Measurements from ENCODE around the gene GUCD1. TPM values are rescaled to one million over a fixed set of nuclear protein-coding genes. Genes with fewer than 3 reads are reported as not detected.

GUCD1 gene
- total and polyA plus RNA-seq, 5 experiments from 2014 or later, result 27.8 to 69.2 (median 42.6) TPM

DNA sequence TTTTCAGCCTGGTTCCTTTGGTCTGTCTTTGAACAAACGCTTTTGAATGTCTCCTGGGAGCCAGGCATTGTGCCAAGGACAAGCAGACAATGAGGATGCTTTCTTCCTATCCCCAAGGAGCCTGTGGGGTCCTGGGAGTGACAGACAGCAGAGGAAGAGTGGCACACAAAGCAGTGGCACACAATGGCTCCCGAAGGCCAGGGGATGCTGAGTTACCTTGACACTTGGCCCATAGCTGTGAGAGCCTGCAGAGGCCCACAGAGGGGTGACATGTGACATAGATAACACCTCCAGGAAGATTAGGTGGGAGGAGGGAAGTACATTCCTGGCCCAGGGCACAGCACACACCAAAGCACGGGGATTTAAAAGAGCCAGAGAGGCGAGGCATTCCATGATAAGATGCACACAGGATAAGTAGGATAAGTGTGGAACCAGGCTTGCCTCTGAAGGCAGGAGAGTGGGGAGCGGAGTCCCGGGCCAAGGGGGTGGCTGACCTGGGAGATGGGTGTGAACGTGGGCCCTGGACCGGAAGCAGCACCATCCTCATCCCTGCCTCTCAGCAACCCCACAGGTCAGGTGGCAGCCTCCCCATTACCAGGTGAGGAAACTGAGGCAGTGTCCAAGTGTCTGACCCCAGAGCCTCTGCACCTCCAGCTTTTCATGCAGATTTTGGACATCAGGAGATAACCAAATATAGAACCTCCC is 53.5 kb downstream of the GUCD1 start:
- POLR2A ChIA-PET, result no interaction called here
- DNase-seq (no peak), ATAC-seq (no peak)
- H3K4me1 Mint-ChIP-seq, result peaks cover 17 to 37% (median 30%) of the 10 kb centered on the region in 4 donors
- H3K27me3 Mint-ChIP-seq, result peaks cover 0 to 5% (median 3%) of the 10 kb centered on the region in 5 donors
- H3K36me3 Mint-ChIP-seq, result no peaks in the 10 kb centered on the region
- H3K27ac Mint-ChIP-seq, result peak overlapping the region in 2 of 10 donors; percentile 53 to 68
- no peaks in the 10 kb centered on the region for H3K9me3 Mint-ChIP-seq
- no peak overlapping the region for H3K4me3 Mint-ChIP-seq

DNA sequence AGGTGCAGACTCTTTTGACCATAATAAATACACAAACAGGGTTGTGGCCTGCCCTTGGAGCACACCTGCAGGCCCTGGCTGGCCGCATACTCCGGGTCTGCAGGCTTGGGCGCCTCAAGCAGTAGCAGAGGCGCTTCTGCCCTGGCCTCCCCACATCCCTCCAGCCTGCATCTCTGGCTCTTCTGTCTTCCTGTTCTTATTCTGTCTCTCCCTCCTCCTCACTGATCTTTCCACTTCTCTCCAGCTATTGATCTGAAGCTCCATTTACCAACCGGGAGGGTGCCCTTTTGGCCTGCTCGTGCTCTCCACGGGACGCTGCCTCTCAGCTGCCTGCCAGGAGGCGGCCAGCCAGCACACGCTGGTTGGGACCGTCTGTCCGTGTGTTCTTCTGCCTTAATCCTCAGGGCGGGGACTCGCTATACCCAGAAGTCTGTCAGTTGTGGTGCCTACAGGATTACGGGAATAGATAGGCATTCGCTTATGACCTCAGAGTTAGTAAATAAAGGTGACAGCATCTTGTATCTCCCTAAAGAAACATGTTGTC is 54.6 kb downstream of the GUCD1 start:
- POLR2A ChIA-PET, result no interaction called here
- no peak for ATAC-seq
- no peaks in the 10 kb centered on the region for H3K9me3 Mint-ChIP-seq
- H3K27me3 Mint-ChIP-seq, result peaks cover 3 to 12% (median 12%) of the 10 kb centered on the region in 5 donors
- peaks cover 17 to 39% (median 29%) of the 10 kb centered on the region in 4 donors for H3K4me1 Mint-ChIP-seq
- H3K4me3 Mint-ChIP-seq, result no peak overlapping the region
- no peaks in the 10 kb centered on the region for H3K36me3 Mint-ChIP-seq
- peak overlapping the region in 1 of 10 donors; percentile 27 for H3K27ac Mint-ChIP-seq
- DNase-seq, result no peak

GRCh38 chr22:24499706-24500276 is 55.1 kb downstream of the GUCD1 start:
- Mint-ChIP-seq H3K4me1 (peaks cover 17 to 39% (median 29%) of the 10 kb centered on the region in 4 donors), H3K27ac (peak overlapping the region in 1 of 10 donors; percentile 73), H3K9me3 (no peaks in the 10 kb centered on the region), H3K36me3 (no peaks in the 10 kb centered on the region), H3K4me3 (no peak overlapping the region), H3K27me3 (peaks cover 3 to 18% (median 13%) of the 10 kb centered on the region in 5 donors)
- DNase-seq (no peak), ATAC-seq (no peak)
- POLR2A ChIA-PET, result no interaction called here

DNA sequence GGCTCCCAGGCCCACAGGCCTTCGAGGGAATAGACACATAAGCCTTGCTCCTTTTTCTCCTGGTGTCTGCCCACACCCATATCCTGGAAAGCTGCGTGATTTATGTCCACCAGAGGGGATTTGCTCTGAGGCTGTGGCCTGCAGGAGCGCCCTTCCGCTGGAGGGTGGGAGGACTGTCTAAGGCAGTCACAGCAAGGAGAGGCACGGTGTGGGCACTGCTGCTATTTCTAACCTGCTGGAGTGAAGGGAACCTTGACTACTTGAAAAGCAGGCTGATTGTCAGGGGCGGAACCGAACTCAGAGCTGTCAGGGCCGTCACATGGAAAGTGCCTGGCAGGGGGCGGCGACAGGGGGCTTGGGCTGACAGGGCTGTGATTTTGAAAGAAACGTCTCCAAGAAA is 56.1 kb downstream of the GUCD1 start:
- no peak for ATAC-seq
- POLR2A ChIA-PET, result no interaction called here
- no peak overlapping the region for H3K4me3 Mint-ChIP-seq
- H3K4me1 Mint-ChIP-seq, result peaks cover 17 to 38% (median 29%) of the 10 kb centered on the region in 4 donors
- no peaks in the 10 kb centered on the region for H3K36me3 Mint-ChIP-seq
- peaks cover 3 to 22% (median 17%) of the 10 kb centered on the region in 5 donors for H3K27me3 Mint-ChIP-seq
- no peak for DNase-seq
- H3K27ac Mint-ChIP-seq, result peak overlapping the region in 2 of 10 donors; percentile 41 to 66
- H3K9me3 Mint-ChIP-seq, result no peaks in the 10 kb centered on the region

GRCh38 chr22:24497841-24498258 is 57.1 kb downstream of the GUCD1 start:
- POLR2A ChIA-PET, result no interaction called here
- Mint-ChIP-seq H3K36me3 (no peaks in the 10 kb centered on the region), H3K27ac (peak overlapping the region in 5 of 10 donors; percentile 1 to 81 (median 63)), H3K4me1 (peaks cover 13 to 28% (median 22%) of the 10 kb centered on the region in 4 donors), H3K9me3 (no peaks in the 10 kb centered on the region), H3K4me3 (peak overlapping the region in 3 of 10 donors; percentile 8 to 44 (median 15)), H3K27me3 (peaks cover 4 to 25% (median 20%) of the 10 kb centered on the region in 5 donors)
- DNase-seq (no peak), ATAC-seq (peak; percentile 42 to 66)

DNA sequence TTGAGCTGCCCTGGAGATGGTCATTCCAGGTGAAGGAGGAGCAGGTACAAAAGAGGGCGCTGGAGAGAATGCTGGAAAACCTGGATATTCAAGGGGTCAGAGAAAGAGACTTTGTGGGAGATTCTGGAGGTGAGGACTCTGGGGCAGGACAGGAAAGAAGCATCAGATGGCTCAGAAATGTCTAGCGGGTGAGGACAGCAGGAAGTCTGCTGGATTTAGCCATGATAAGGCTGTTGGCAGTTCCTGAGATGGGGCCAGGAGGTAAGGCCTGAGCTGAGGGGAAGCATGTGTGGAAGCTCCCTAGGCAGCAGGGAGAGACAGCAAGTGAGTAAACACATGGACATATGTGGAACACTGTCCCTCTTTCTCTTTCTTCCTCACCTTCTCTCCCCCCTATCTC is 58.3 kb downstream of the GUCD1 start:
- Mint-ChIP-seq H3K36me3 (peaks cover 0 to 6% (median 0%) of the 10 kb centered on the region in 3 donors), H3K4me3 (no peak overlapping the region), H3K27ac (peak overlapping the region in 3 of 10 donors; percentile 8 to 51 (median 22)), H3K27me3 (peaks cover 8 to 30% (median 27%) of the 10 kb centered on the region in 5 donors), H3K4me1 (peaks cover 13 to 27% (median 21%) of the 10 kb centered on the region in 4 donors), H3K9me3 (no peaks in the 10 kb centered on the region)
- POLR2A ChIA-PET, result interaction anchor here (1.1 kb wide), 1 partner anchor 69 kb away, joined by 4 read pairs; the partner anchor contains the start of gene ADORA2A
- no peak for ATAC-seq
- DNase-seq, result no peak

- H3K27me3 Mint-ChIP-seq, result peaks cover 8 to 30% (median 27%) of the 10 kb centered on the region in 5 donors
- DNase-seq (no peak), ATAC-seq (no peak)
- no peak overlapping the region for H3K4me3 Mint-ChIP-seq
- peaks cover 13 to 27% (median 21%) of the 10 kb centered on the region in 4 donors for H3K4me1 Mint-ChIP-seq
- peaks cover 0 to 6% (median 0%) of the 10 kb centered on the region in 3 donors for H3K36me3 Mint-ChIP-seq
- POLR2A ChIA-PET, result interaction anchor here (1.1 kb wide), 1 partner anchor 68 kb away, joined by 4 read pairs; the partner anchor contains the start of gene ADORA2A
- no peak overlapping the region for H3K27ac Mint-ChIP-seq
- no peaks in the 10 kb centered on the region for H3K9me3 Mint-ChIP-seq
These were observed 58.7 kb downstream of the GUCD1 start for GRCh38 chr22:24496234-24496633.

DNA sequence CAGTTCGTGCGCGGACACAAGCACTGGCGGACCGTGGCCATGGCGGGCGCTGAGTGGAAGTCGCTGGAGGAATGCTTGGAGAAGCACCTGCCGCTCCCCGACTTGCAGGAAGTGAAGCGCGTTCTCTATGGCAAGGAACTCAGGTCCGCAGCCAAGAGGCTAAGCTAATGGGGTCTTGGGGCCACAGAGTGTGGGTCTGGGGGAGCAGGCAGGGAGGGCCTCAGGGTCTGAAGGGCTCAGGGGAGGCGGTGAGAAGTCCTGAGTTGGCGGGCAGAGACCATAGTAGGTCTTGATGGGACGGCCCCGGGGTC is 59.6 kb downstream of the GUCD1 start:
- ATAC-seq (no peak), DNase-seq (no peak)
- POLR2A ChIA-PET, result no interaction called here
- Mint-ChIP-seq H3K4me3 (no peak overlapping the region), H3K36me3 (peaks cover 0 to 6% (median 0%) of the 10 kb centered on the region in 3 donors), H3K9me3 (no peaks in the 10 kb centered on the region), H3K27ac (peak overlapping the region in 2 of 10 donors; percentile 26 to 48), H3K27me3 (peaks cover 8 to 32% (median 27%) of the 10 kb centered on the region in 5 donors), H3K4me1 (peaks cover 13 to 27% (median 21%) of the 10 kb centered on the region in 4 donors)

- no peak for ATAC-seq
- H3K27ac Mint-ChIP-seq, result peak within 1 kb of the TSS in 2 of 10 donors; percentile 26 to 48
- H3K36me3 Mint-ChIP-seq, result peaks cover 0 to 6% (median 0%) of the 10 kb centered on the region in 3 donors
- no peak for DNase-seq
- H3K4me3 Mint-ChIP-seq, result peak within 1 kb of the TSS in 1 of 10 donors; percentile 24
- POLR2A ChIA-PET, result no interaction called here
- peaks cover 13 to 27% (median 21%) of the 10 kb centered on the region in 4 donors for H3K4me1 Mint-ChIP-seq
- H3K27me3 Mint-ChIP-seq, result peaks cover 8 to 32% (median 27%) of the 10 kb centered on the region in 5 donors
- H3K9me3 Mint-ChIP-seq, result no peaks in the 10 kb centered on the region
These were observed 60.2 kb downstream of the GUCD1 start, which contains the start of gene UPB1 for GRCh38 chr22:24494528-24495364. UPB1 (plus strand) TSS chr22:24495332; CDS start chr22:24495404, 72 bp downstream.

DNA sequence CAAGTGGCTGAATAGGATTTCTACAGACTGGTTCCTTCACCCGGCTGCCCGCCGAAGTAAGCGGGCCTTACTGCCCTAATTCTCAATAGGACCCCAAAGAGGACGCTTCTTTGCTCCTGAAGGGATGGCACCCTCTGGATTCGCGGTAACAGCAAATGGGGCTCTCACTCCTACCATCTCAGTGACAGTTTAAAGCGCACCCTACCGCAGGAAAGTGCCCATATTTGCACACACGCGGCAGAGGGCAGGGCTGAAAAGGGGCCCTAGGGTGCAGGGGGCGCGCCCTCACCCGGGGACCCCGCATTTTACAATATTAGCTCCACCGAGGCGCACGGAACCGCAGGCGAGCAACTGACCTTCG is 60.8 kb downstream of the GUCD1 start:
- ATAC-seq (no peak), DNase-seq (no peak)
- Mint-ChIP-seq H3K4me3 (no peak overlapping the region), H3K4me1 (peaks cover 11 to 27% (median 19%) of the 10 kb centered on the region in 4 donors), H3K27me3 (peaks cover 8 to 32% (median 27%) of the 10 kb centered on the region in 5 donors), H3K27ac (no peak overlapping the region), H3K36me3 (peaks cover 0 to 6% (median 0%) of the 10 kb centered on the region in 3 donors), H3K9me3 (no peaks in the 10 kb centered on the region)
- POLR2A ChIA-PET, result no interaction called here

DNA sequence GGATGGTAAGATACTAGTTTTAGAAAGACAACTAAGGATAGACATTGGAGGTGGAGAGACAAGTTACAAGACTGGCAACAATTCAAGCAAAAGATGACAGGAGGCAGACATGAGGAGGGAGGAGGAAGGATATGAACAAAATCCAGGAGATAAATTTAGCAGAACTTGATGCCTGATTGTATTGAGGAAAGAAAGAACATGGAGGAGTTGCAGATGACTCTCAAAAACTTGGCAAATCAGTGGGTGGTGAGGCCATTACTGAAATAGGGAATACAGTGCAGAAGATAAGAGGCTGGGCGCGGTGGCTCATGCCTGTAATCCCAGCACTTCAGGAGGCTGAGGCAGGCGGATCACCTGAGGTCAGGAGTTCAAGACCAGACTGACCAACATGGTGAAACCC is 62.5 kb downstream of the GUCD1 start:
- H3K4me3 Mint-ChIP-seq, result no peak overlapping the region
- peaks cover 0 to 12% (median 5%) of the 10 kb centered on the region in 4 donors for H3K4me1 Mint-ChIP-seq
- H3K36me3 Mint-ChIP-seq, result peaks cover 0 to 6% (median 0%) of the 10 kb centered on the region in 3 donors
- H3K27ac Mint-ChIP-seq, result peak overlapping the region in 1 of 10 donors; percentile 55
- H3K9me3 Mint-ChIP-seq, result no peaks in the 10 kb centered on the region
- no peak for DNase-seq
- H3K27me3 Mint-ChIP-seq, result peaks cover 8 to 32% (median 27%) of the 10 kb centered on the region in 5 donors
- ATAC-seq, result no peak
- POLR2A ChIA-PET, result no interaction called here
